HG03103 (cell line): ENCODE results near the gene JAKMIP3.

ENCODE experiments used
- ATAC-seq: cut with Tn5 transposase; IDR thresholded peaks from one replicate; pipeline ENCODE4 v1.9.1; 2021; ENCODE audit warnings: low read depth; ENCODE audit not compliant: unreplicated experiment

The JAKMIP3 gene

DNA sequence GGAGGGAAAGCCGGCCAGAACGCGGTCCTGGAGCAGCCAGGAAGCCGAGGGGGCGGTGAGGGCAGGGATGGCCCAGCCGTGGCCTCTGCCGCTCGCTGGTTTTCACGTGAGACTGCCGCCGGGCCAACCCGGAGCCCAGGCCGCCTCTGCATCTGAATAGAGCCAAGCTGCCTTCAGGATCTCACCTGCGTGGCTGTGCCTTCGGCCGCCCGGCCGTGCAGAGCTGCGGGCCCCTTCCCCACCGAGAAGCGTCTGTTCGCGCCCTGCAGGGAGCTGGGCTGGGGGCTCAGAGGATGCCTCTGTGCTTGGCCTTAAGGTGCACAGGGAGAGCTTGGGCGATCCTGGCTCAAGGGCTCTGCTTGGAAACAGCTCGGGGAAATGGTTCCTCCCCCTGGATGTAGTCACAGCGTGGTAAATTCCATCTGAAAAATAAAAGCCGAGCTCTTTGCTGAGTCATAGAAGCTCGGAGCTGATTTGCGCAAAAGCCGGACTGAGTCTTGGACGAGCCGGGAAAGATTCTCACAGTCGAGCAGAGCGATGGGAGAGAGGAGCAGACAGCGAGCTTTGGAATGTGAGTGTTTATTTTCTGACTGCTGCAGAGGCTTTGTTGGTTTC is at the start of gene JAKMIP3:
TSS of gene JAKMIP3 (plus strand) at position 456 of the 615 bp plus-strand sequence. CDS start 38,863 bp downstream, outside the sequence.
- ATAC-seq, result no peak

DNA sequence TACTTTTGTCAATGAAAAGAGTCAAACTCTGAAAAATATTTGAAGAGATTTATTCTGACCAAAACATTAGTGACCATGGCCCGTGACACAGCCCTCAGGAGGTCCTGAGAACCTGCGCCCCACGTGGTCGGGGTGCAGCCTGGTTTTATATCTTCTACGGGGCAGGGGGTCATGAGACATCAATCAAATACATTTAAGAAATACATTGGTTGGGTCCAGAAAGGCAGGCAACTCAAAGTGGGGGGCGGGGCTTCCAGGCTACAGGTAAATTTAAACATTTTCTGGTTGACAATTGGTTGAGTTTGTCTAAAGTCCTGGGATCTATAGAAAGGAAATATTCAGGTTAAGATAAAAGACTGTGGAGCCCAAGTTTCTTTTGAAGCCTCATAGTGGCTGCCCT is 49.2 kb upstream of the JAKMIP3 start:
- no peak for ATAC-seq

GRCh38 chr10:132018446-132018845 is 47.3 kb upstream of the JAKMIP3 start:
- ATAC-seq, result no peak

- ATAC-seq, result no peak
Measured at GRCh38 chr10:132019366-132019765, 46.4 kb upstream of the JAKMIP3 start.

- no peak for ATAC-seq
Measured at GRCh38 chr10:132020456-132020855, 45.3 kb upstream of the JAKMIP3 start.

- no peak for ATAC-seq
Measured at GRCh38 chr10:132021046-132021445, 44.7 kb upstream of the JAKMIP3 start.

- no peak for ATAC-seq
Measured at GRCh38 chr10:132021504-132022143, 44.1 kb upstream of the JAKMIP3 start.

DNA sequence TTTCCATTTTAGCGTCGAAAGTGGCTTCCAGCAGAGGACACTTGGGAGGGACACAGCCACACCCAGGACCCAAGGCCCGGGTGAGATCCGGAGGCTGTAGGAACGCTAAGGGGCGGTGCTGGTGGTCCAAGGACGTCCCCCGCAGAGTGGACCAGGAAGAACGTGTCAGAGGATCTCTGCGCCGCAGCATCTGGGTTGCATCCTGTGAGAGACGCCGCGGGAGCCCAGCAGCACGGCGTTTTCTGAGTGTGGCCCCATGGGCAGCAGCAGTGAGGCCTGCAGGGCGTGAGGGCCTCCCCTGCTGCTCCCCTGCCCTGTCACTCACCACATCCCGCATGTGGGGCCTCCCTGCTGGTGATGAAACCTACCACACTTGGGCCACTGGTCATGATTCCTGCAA is 43.5 kb upstream of the JAKMIP3 start:
- ATAC-seq, result no peak

DNA sequence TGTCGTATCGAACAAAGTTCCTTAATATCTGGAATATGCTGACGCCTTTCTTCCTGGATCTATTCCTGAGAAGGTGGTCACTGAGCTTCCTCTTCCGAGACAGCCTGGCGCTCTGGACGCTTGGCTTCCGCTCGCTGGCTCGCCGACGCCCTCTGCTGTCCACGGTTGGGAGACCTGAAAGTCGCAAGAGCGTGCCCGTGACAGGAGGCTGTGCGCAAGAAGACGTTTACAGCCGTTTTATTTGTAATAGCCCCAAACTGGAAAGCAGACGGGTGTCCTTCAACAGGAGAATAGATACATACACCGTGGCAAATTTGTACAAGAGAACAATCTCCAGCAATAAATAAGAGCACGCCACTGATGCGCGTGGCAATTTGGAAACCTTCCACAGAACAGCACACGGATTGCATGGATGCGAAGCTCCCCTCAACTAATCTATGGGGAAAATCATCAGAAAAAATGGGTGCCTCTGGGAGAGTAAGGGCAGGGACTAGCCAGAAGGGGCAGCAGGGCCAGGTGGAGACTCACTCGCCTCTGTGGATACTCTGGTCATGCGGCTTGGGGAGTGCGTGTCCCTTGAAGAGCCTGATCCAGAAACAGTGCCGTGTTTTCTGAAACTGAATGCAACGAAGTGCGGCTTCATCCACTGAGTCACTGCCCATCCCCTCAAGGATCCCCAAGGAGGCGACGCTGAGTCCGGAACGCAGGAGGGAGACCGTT is 42.5 kb upstream of the JAKMIP3 start:
- peak; percentile 79 for ATAC-seq

GRCh38 chr10:132027423-132027983 is 38.2 kb upstream of the JAKMIP3 start:
- ATAC-seq, result no peak

DNA sequence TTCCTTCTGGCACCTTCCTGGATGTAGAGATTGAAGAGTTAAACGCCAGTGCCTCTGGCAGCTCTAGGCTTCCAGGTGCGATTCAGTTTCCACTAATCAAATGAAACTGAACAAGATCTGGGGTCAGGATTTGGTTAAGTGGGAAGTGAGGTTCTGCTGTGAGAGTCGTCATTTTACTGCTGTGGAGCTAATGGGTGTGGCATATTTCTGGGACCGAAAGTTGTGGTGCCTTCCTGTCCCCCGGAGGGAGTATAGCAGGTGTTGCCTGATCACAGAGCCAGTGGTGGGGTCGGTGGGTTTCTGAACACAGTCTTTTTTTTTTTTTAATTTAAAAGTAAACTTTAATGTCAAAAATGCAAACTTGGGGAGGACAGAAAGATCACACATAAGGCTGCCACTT is 37.0 kb upstream of the JAKMIP3 start:
- no peak for ATAC-seq

DNA sequence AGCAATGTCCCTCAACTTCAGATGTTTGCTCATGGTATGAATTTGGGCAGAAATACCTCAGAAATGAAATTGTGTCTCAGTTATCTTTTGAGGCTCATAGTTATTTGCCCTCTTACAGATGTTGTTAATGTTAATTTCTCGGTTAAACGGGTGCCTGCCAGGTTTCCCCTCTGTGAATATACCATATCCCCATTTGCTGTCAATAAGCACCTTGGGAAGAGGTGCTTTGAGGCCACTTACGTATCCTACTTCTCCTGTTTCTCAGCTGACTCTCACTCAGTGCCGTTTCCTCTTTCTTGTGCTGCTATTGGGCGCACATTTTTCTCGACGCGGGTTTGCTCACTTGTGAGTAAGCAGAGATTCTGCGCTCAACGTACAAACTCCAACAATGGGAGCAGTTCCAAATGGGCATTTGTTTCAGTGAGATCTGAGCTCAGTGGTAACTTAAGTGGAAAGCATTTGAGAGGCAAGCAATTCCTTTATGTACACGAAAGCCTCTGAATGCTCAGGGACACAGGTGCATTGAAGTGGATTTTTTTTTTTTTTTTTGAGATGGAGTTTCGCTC is 34.8 kb upstream of the JAKMIP3 start:
- no peak for ATAC-seq

- no peak for ATAC-seq
Measured at GRCh38 chr10:132033632-132034031, 32.1 kb upstream of the JAKMIP3 start.

DNA sequence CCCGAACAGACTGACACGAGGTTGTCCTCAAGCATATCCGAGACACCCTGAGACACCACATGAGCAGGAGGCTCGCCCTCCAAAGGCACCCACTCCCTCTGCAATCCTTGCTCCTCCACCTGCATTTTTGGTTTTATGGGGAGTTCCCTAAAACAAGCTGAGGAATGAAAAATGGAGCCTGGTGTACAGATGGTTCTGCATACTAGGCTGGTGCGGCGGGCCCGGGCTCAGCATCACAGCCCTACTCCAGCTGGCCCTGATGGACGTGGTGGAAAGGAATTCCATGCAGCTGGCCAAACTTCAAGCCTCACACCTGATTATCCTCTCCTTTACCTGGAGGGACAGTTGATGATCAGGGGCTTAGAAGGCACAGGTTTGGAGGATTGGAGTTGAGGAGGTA is 30.3 kb upstream of the JAKMIP3 start:
- no peak for ATAC-seq

DNA sequence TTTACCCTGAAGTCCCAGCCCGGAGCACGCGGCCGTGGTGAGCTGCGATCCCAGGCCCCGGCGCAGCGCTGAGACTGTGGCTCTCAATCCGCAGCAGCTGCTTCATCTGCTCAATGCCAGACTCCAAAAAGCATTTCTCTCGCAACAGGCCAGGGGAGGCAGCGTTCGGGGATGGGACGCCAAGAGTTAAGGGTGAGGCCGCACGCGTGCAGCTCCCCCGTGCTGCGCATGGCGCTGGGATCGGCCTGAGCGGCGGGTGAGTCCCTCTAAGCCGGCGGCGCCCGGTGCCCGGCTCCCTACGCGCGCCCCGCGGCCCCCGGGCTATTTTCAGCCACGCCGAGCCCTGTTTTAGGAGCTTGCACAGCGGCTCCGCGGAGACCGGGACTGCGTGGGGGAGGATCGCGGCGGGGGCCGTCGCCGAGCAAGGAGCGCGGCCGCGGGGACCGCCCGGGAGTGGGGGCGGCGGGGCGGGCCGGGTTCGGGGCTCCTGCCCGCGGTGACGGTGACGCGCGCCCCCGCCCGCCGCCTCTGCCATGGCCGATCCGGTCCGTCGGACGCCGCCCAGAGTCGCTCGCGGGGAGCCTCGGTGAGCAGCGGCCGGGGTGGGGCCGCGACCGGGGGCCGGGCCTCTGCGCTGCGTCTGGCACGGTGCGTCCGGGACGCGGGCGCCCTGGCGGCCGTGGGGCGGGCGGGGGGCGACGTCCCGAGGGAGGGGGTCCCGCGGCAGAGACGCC is 29.4 kb upstream of the JAKMIP3 start:
- no peak for ATAC-seq

DNA sequence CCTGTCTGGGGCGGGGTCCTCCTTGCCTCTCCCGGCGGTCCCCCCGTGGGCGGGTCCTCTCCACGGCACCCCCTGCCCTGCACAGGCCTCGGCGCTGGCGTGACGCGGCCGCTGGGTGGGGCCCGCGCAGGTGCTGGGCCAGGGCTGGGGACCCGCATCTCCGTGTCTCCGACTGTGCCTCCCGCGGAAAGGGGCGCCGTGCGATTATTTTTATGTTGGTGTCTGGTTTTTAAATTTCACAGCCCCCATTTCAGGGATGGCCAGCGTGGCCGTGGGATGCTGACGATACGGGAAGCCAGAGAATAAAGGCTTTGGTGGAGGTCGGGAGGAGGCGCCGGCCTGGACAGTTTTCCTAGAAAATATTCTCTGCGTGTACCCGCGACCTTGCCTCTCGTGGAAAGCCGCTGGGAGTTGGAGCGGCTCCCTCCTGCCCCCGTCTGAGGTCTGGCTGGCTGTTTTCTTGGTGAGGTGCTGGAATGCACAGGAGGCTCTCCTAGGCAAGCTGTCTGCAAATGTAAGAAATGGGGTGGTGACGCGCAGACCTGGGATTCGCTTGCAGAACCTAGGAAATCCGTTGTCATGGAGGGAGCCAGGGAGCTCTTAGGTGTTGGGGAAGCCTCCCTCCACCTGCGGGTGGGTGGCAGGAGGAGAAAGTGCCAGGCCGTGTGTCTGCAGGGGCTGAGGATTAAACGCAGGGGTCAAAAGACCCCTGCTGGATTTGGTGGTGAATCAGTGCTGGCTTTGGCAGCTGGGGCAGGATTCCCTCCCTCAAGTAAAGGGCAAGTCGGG is 28.7 kb upstream of the JAKMIP3 start:
- no peak for ATAC-seq

DNA sequence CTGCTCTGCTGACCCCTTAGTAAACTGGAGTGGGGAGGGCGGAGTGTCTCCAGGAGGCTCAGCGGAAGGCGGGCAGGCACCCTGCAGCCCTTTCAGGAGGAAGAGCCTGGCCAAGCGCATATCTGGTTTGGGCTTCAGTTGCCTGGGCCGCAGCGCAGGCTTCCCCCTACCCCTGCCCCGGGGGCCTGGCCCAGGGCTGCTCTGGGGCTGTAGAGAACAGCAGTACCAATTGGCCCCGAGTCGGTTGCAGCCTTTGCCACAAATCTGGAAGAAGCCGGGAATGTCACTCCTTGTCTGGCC is 28.1 kb upstream of the JAKMIP3 start:
- no peak for ATAC-seq

GRCh38 chr10:132039371-132039770 is 26.4 kb upstream of the JAKMIP3 start:
- ATAC-seq, result no peak

DNA sequence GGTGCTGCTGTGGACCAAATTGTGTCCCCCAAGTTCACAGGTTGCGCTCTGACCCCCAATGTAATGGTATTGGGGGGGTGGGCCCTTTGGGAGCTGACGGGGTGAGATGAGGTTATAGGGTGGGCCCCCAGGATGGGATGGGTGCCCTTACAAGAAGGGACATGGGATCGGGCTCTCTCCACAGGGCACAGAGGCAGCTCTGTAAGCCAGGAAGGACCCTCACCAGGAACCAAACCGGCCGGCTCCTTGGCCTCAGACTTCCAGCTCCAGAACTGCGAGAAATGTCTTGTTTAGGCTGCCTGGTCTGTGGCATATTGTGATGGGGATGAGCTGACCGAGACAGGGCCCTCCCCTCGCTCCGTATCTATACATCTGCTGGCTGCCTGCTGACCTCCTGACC is 25.7 kb upstream of the JAKMIP3 start:
- no peak for ATAC-seq

DNA sequence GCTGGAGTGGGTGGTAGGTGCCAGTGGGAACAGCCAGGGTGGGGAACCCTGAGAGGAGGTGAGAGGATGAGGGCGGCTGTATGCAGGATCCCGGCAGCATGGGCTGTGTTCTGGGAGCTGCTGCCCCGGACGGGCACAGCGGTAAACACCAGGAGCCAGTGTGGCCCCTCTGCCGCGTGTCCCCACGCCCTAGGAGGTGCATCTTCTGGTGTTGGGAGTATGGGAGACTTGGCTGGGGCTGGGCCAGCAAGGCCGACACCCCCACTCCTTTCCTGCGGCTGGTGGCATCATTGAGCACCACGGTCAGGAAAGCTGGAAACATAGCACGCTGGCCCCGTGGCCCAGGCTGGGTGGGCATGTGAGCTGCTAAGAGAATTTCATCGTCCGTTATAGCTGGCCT is 24.4 kb upstream of the JAKMIP3 start:
- ATAC-seq, result no peak
